Measurements from ENCODE around the gene B4GALT2. TPM values are rescaled to one million over a fixed set of nuclear protein-coding genes. Genes with fewer than 3 reads are reported as not detected.
A peak's percentile ranks its signal among the peaks of the same experiment; 100 is the strongest.

B4GALT2 gene
- total and polyA plus RNA-seq, 9 of the 15 experiments (the other 6 are each of a cell fraction or from before 2014, with no cell fraction given), result 1.3 to 86.8 (median 43.8) TPM

GRCh38 chr1:44036409-44037139 is 57.6 kb downstream of the B4GALT2 start (continued):
- TF ChIP-seq C11orf30 (IDR thresholded peaks at IDR 0.05; ENCODE audit: low read depth) (0 out of 2 replicates have a peak, but pooled peaks have one; percentile 4), HBP1 (CRISPR knock-in tag; IDR thresholded peaks at IDR 0.05) (peak; percentile 53; the same call in 1 of the 2 replicates), YY1 (IDR thresholded peaks at IDR 0.05; ENCODE audit: borderline replicate concordance in 1 of 3, control insufficient read depth in 1 of 3, extremely low read depth in 1 of 3, insufficient read depth in 3 of 3, insufficient read length in 1 of 3, insufficient replicate concordance in 2 of 3, low read depth in 1 of 3, low read length in 2 of 3) (peak in 1 of 3 experiments; percentile 43), BHLHE40 (IDR thresholded peaks at IDR 0.05; ENCODE audit: low read length) (peak; percentile 69), CBX5 (IDR thresholded peaks at IDR 0.05; ENCODE audit: borderline replicate concordance, low read depth) (no peak; the same call in 1 of the 2 replicates), ILF3 (IDR thresholded peaks at IDR 0.05; ENCODE audit: borderline replicate concordance) (no peak), ZKSCAN1 (IDR thresholded peaks at IDR 0.05; ENCODE audit: low read depth, low read length) (0 out of 2 replicates have a peak, but pooled peaks have one; percentile 64), JUND (IDR thresholded peaks at IDR 0.05; ENCODE audit: borderline replicate concordance, low read depth, low read length) (peak; percentile 67; the same call in 1 of the 2 replicates), JUND (tag; IDR thresholded peaks at IDR 0.05; ENCODE audit: borderline replicate concordance, low read depth, low read length) (no peak), BMI1 (IDR thresholded peaks at IDR 0.05; ENCODE audit: low read length) (no peak), ELF2 (CRISPR knock-in tag; IDR thresholded peaks at IDR 0.05) (no peak), EGR1 (conservative IDR thresholded peaks at IDR 0.05) (no peak), ETS1 (conservative IDR thresholded peaks at IDR 0.05; ENCODE audit: control insufficient read depth, low read depth, low read length) (0 out of 2 replicates have a peak, but pooled peaks have one; percentile 40), MLX (CRISPR knock-in tag; conservative IDR thresholded peaks at IDR 0.05) (0 out of 4 replicates have a peak, but pooled peaks of 1 of the 2 experiments have one; percentile 29), SMARCA5 (IDR thresholded peaks at IDR 0.05) (peak; percentile 80; the same call in 1 of the 2 replicates), NFE2 (IDR thresholded peaks at IDR 0.05; ENCODE audit: low read depth) (0 out of 2 replicates have a peak, but pooled peaks have one; percentile 22)

Data from K562 (cell line).